Measurements from ENCODE around the gene AUTS2. TPM values are rescaled to one million over a fixed set of nuclear protein-coding genes. Genes with fewer than 3 reads are reported as not detected.

AUTS2 gene
- total and polyA plus RNA-seq, 10 of the 15 experiments (the other 5 are each of a cell fraction or from before 2014, with no cell fraction given): 6.4 to 55.6 (median 21.6) TPM

DNA sequence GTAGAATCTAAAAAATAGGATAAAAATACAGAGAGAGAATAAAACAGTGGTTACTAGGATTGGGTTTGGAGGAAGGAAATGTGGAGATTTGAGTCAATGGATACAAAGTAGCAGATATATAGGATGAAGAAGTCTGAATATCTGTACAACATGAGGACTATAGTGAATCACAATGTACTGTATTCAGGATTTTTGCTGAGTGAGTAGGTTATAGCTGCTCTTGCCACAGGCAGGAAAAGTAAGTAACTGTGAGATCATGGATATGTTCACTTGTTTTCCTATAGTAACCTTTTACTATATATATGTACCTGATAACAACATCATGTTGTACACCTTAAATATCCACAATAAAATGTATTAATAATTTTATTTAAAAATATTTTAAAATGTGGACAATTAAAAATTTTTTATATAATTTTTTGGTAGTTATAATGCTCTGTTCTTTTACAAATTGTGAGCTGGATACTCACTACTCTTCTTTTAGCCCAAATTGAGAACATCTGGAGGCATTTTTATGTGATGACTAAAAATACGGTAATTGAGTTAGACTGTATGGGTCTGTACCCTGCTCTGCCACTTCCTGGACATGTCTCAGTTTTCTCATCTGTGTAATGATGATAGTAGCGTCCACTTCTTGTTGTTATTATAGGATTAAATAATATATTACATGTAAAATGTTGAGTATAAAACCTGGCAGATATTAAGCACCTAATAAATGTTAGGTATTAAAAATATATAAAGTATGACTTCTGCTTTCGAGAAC is 439.1 kb downstream of the AUTS2 start (continued):
- TF ChIP-seq, protein P1, sequence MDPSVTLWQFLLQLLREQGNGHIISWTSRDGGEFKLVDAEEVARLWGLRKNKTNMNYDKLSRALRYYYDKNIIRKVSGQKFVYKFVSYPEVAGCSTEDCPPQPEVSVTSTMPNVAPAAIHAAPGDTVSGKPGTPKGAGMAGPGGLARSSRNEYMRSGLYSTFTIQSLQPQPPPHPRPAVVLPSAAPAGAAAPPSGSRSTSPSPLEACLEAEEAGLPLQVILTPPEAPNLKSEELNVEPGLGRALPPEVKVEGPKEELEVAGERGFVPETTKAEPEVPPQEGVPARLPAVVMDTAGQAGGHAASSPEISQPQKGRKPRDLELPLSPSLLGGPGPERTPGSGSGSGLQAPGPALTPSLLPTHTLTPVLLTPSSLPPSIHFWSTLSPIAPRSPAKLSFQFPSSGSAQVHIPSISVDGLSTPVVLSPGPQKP (IDR thresholded peaks at IDR 0.05; ENCODE audit: low read depth, low read length): no peak
- TF ChIP-seq CBX5 (IDR thresholded peaks at IDR 0.05; ENCODE audit: low read depth) (no peak), PAX8 (IDR thresholded peaks at IDR 0.05) (no peak)

- H3K36me3 ChIP-seq (ENCODE audit: control insufficient read depth in 2 of 2, insufficient read depth in 2 of 2, low read length in 1 of 2): no peaks in the 10 kb centered on the region
- no peak overlapping the region for H2AFZ ChIP-seq (ENCODE audit: control insufficient read depth, low read depth, low read length)
- no TSS peak for BruUV-seq (replicated peaks)
- ATAC-seq (no peak), DNase-seq (ENCODE audit: low read depth, low spot score) (no peak), FAIRE-seq (no peak)
- RAD21 ChIA-PET (ENCODE audit: unreplicated experiment): interaction anchor here (0.8 to 1.5 kb wide), 2 partner anchors 144 to 656 kb away, joined by 3 read pairs; no protein-coding TSS in a partner anchor
- WGBS (ENCODE audit: insufficient coverage, insufficient replicate concordance, low lambda C conversion rate, missing lambda C conversion rate): 71% methylated on average over 3 of the region's 3 CpGs
- no peaks in the 10 kb centered on the region for H3K27me3 ChIP-seq (replicated peaks in 1 of 2; ENCODE audit: control insufficient read depth in 2 of 2, insufficient read depth in 2 of 2, low read length in 1 of 2)
- TF ChIP-seq, protein P2, sequence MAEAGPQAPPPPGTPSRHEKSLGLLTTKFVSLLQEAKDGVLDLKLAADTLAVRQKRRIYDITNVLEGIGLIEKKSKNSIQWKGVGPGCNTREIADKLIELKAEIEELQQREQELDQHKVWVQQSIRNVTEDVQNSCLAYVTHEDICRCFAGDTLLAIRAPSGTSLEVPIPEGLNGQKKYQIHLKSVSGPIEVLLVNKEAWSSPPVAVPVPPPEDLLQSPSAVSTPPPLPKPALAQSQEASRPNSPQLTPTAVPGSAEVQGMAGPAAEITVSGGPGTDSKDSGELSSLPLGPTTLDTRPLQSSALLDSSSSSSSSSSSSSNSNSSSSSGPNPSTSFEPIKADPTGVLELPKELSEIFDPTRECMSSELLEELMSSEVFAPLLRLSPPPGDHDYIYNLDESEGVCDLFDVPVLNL (IDR thresholded peaks at IDR 0.05; ENCODE audit: low read depth, low read length): no peak
- TF ChIP-seq PKNOX1 (IDR thresholded peaks at IDR 0.05): no peak
- no peaks in the 10 kb centered on the region for H3K4me1 ChIP-seq (ENCODE audit: control insufficient read depth, insufficient read depth, low read length)
- intact Hi-C loops (cut with micrococcal nuclease; ENCODE audit: unreplicated experiment) (loop anchor here (5.0 to 10.0 kb wide), 3 partner anchors 122 to 657 kb away; no protein-coding TSS in a partner anchor), in situ Hi-C loops (cut with MboI) (no loop called here)
- H3K79me2 ChIP-seq (ENCODE audit: control insufficient read depth, insufficient read depth, low read length): no peaks in the 10 kb centered on the region
- H4K20me1 ChIP-seq (ENCODE audit: control insufficient read depth, insufficient read depth): no peaks in the 10 kb centered on the region
- H3K9me3 ChIP-seq (replicated peaks; ENCODE audit: control insufficient read depth, insufficient read depth, low read length): no peaks in the 10 kb centered on the region
- H3K4me2 ChIP-seq (ENCODE audit: control insufficient read depth, insufficient read depth): no peak overlapping the region
- H3K9ac ChIP-seq (ENCODE audit: control insufficient read depth, insufficient read depth, low read length): no peak overlapping the region
- H3K4me3 ChIP-seq: no peak overlapping the region
- no peak overlapping the region for H3K27ac ChIP-seq (ENCODE audit: control insufficient read depth, insufficient read depth)
- SMC1A ChIA-PET (ENCODE audit: uncharacterized antibody, unreplicated experiment): interaction anchor here (1.0 to 2.9 kb wide), 7 partner anchors 13 to 213 kb away, joined by 3 to 9 read pairs (median 4); no protein-coding TSS in a partner anchor
- CTCF ChIA-PET: interaction anchor here (1.0 to 3.1 kb wide), 7 partner anchors 108 to 387 kb away, joined by 3 to 23 read pairs (median 4); no protein-coding TSS in a partner anchor
- POLR2A ChIA-PET: interaction anchor here (0.6 kb wide), 1 partner anchor 130 kb away, joined by 3 read pairs; no protein-coding TSS in a partner anchor
Observed at GRCh38 chr7:70040051-70040450, 441.8 kb downstream of the AUTS2 start.

Measured in GM12878 (cell line).